Measurements from ENCODE around the gene RASGRF2. TPM values are rescaled to one million over a fixed set of nuclear protein-coding genes. Genes with fewer than 3 reads are reported as not detected.
A peak's percentile ranks its signal among the peaks of the same experiment; 100 is the strongest.

Gene RASGRF2
- total RNA-seq, 1 experiment from 2014 or later = 9.1 TPM

GRCh38 chr5:80928073-80928472, 32.1 kb upstream of the RASGRF2 start:
- Histone ChIP-seq H3K27me3 (replicated peaks; ENCODE audit: insufficient read depth, low read depth, low read length, poor library complexity) (no peaks in the 10 kb centered on the region), H3K36me3 (ENCODE audit: insufficient read depth, low read length, poor library complexity, severe bottlenecking) (no peaks in the 10 kb centered on the region), H3K4me3 (ENCODE audit: low read depth, low read length, poor library complexity, severe bottlenecking) (no peak overlapping the region), H3K27ac (ENCODE audit: low read depth, low read length, poor library complexity, severe bottlenecking) (no peak overlapping the region), H3K4me1 (ENCODE audit: insufficient read depth, low read length, poor library complexity, severe bottlenecking) (peaks cover 7% of the 10 kb centered on the region), H3K9me3 (ENCODE audit: low read depth, low read length, poor library complexity, severe bottlenecking) (no peaks in the 10 kb centered on the region)
- intact Hi-C loops (cut with micrococcal nuclease; ENCODE audit: unreplicated experiment) = no loop called here
- no TSS peak for BruUV-seq (replicated peaks)
- DNase-seq (ENCODE audit: low spot score) = no peak
- ChIA-PET POLR2A (ENCODE audit: low non-redundant PET) (no interaction called here), CTCF (no interaction called here)
- TF ChIP-seq EZH2 (IDR thresholded peaks at IDR 0.05; ENCODE audit: borderline replicate concordance, low read depth, low read length, poor library complexity, severe bottlenecking) = no peak
- no peak for TF ChIP-seq CTCF (conservative IDR thresholded peaks at IDR 0.05; ENCODE audit: low read depth, low read length)

- TF ChIP-seq EZH2 (IDR thresholded peaks at IDR 0.05; ENCODE audit: borderline replicate concordance, low read depth, low read length, poor library complexity, severe bottlenecking) (no peak), CTCF (conservative IDR thresholded peaks at IDR 0.05; ENCODE audit: low read depth, low read length) (no peak)
- Histone ChIP-seq H3K36me3 (ENCODE audit: insufficient read depth, low read length, poor library complexity, severe bottlenecking) (no peaks in the 10 kb centered on the region), H3K27ac (ENCODE audit: low read depth, low read length, poor library complexity, severe bottlenecking) (no peak overlapping the region), H3K27me3 (replicated peaks; ENCODE audit: insufficient read depth, low read depth, low read length, poor library complexity) (no peaks in the 10 kb centered on the region), H3K4me3 (ENCODE audit: low read depth, low read length, poor library complexity, severe bottlenecking) (no peak overlapping the region), H3K4me1 (ENCODE audit: insufficient read depth, low read length, poor library complexity, severe bottlenecking) (peaks cover 7% of the 10 kb centered on the region), H3K9me3 (ENCODE audit: low read depth, low read length, poor library complexity, severe bottlenecking) (no peaks in the 10 kb centered on the region)
- intact Hi-C loops (cut with micrococcal nuclease; ENCODE audit: unreplicated experiment) = no loop called here
- CTCF ChIA-PET = interaction anchor here (0.6 kb wide), 1 partner anchor 32 kb away, joined by 3 read pairs; no protein-coding TSS in a partner anchor
- BruUV-seq (replicated peaks) = no TSS peak
- POLR2A ChIA-PET (ENCODE audit: low non-redundant PET) = no interaction called here
- DNase-seq (ENCODE audit: low spot score) = no peak
These were observed 29.2 kb upstream of the RASGRF2 start for GRCh38 chr5:80930940-80931339.

- peak; percentile 62 for DNase-seq (ENCODE audit: low spot score)
- peaks cover 7% of the 10 kb centered on the region for H3K4me1 ChIP-seq (ENCODE audit: insufficient read depth, low read length, poor library complexity, severe bottlenecking)
- no peaks in the 10 kb centered on the region for H3K36me3 ChIP-seq (ENCODE audit: insufficient read depth, low read length, poor library complexity, severe bottlenecking)
- intact Hi-C loops (cut with micrococcal nuclease; ENCODE audit: unreplicated experiment) = no loop called here
- CTCF ChIA-PET = interaction anchor here (0.6 kb wide), 1 partner anchor 32 kb away, joined by 3 read pairs; no protein-coding TSS in a partner anchor
- no peaks in the 10 kb centered on the region for H3K27me3 ChIP-seq (replicated peaks; ENCODE audit: insufficient read depth, low read depth, low read length, poor library complexity)
- no peak overlapping the region for H3K4me3 ChIP-seq (ENCODE audit: low read depth, low read length, poor library complexity, severe bottlenecking)
- no peak overlapping the region for H3K27ac ChIP-seq (ENCODE audit: low read depth, low read length, poor library complexity, severe bottlenecking)
- TF ChIP-seq CTCF (conservative IDR thresholded peaks at IDR 0.05; ENCODE audit: low read depth, low read length) (no peak), EZH2 (IDR thresholded peaks at IDR 0.05; ENCODE audit: borderline replicate concordance, low read depth, low read length, poor library complexity, severe bottlenecking) (no peak)
- H3K9me3 ChIP-seq (ENCODE audit: low read depth, low read length, poor library complexity, severe bottlenecking) = no peaks in the 10 kb centered on the region
- POLR2A ChIA-PET (ENCODE audit: low non-redundant PET) = no interaction called here
- BruUV-seq (replicated peaks) = no TSS peak
These were observed 28.8 kb upstream of the RASGRF2 start for GRCh38 chr5:80931411-80931810.

Measured in A673 (cell line).